Measurements from ENCODE around the gene TRAPPC1.

GRCh38 chr17:7977805-7978204 lies 46.1 kb upstream of the TRAPPC1 start:
- TF ChIP-seq, protein P1, sequence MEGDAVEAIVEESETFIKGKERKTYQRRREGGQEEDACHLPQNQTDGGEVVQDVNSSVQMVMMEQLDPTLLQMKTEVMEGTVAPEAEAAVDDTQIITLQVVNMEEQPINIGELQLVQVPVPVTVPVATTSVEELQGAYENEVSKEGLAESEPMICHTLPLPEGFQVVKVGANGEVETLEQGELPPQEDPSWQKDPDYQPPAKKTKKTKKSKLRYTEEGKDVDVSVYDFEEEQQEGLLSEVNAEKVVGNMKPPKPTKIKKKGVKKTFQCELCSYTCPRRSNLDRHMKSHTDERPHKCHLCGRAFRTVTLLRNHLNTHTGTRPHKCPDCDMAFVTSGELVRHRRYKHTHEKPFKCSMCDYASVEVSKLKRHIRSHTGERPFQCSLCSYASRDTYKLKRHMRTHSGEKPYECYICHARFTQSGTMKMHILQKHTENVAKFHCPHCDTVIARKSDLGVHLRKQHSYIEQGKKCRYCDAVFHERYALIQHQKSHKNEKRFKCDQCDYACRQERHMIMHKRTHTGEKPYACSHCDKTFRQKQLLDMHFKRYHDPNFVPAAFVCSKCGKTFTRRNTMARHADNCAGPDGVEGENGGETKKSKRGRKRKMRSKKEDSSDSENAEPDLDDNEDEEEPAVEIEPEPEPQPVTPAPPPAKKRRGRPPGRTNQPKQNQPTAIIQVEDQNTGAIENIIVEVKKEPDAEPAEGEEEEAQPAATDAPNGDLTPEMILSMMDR (conservative IDR thresholded peaks at IDR 0.05; ENCODE audit: low read depth, low read length): no peak
- TF ChIP-seq EZH2 (IDR thresholded peaks at IDR 0.05; ENCODE audit: low read length, unreplicated experiment): no peak
- no peak for TF ChIP-seq EZH2phosphoT487 (IDR thresholded peaks at IDR 0.05; ENCODE audit: borderline replicate concordance, low read length)
